ENCODE results near the gene PRPF8.
A peak's percentile ranks its signal among the peaks of the same experiment; 100 is the strongest.

The PRPF8 gene

GRCh38 chr17:1624650-1625049 lies 60.0 kb downstream of the PRPF8 start:
- DNase-seq: no peak

DNA sequence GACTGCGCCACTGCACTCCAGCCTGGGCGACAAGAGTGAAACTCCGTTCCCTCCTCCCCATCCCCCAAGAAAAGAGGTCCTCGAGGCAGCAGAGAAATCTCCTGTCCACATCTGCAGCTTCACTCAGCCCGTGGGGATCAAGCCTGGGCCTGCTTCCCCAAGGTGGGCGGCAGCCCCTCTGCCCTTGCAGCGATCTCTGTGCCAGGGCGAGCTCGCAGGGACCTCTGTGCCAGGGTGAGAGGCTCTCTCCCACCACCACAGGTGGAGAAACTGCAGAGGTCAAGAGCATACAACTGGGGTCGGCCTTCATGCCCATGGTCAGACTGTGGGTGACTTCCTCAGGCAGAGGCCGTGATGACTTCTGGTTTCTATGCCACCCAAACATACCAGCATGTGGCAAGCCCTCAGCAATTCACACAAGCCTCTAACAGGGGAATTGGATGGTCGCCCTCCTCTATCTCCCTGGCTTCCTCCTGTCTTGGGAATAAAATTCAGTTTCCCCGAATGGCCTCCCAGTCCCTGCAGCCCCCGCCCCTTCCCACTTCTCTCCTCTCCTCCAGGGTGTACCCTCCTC lies 61.5 kb downstream of the PRPF8 start:
- no peak for DNase-seq

DNA sequence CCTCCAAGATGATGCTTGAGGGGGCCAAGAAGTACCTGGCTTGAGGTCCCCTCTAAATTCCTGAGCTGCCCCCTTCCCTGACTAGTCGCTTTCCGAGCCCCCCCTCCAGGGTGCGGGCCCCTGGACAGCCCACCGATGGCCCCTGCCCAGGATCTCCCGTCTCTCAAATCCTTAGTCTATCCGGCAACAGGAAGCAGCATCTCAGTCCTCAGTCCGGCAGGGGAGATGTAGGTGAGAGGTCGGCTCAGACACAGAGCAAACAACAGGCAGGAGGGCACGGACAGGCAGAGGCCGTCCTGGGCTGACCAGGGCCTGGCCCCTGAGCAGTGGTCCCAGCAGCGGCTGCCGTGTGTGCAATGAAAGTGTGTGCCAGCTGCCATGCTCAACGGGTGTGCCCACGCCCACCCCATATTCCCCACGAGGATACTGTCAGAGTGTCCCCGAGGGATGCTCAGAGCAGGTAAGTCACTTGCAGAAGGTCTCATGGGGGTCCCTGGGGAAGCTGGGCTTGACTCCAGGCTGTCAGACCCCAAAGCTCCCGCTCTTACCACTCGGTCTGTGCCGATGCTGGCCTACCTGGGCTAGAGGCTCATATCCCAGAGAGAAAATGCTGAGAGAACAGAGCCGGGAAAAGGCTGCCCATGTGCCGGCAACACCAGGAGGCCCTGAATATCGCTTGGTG lies 63.3 kb downstream of the PRPF8 start:
- DNase-seq: no peak

DNA sequence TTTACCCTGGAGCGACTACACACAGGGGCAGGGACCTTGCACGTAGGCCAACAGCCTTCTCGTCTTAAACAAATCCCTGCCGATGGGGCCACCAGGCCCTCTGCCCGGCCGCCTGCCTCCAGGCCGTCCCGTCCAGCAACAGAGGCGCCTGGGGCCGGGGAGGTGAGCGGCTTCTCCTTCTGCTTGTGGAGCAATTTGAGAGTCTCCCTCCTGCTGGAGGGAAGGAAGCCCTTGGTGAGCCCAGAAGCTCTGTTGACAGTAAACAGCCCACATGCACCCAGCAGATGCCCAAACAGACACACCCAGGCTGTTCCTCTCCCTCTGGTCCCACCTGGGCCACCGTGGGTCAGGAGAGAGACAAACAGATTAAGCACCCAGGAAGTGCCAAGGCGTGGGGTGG lies 64.2 kb downstream of the PRPF8 start:
- no peak for DNase-seq

GRCh38 chr17:1617620-1618174 lies 67.0 kb downstream of the PRPF8 start:
- DNase-seq: peak; percentile 73

DNA sequence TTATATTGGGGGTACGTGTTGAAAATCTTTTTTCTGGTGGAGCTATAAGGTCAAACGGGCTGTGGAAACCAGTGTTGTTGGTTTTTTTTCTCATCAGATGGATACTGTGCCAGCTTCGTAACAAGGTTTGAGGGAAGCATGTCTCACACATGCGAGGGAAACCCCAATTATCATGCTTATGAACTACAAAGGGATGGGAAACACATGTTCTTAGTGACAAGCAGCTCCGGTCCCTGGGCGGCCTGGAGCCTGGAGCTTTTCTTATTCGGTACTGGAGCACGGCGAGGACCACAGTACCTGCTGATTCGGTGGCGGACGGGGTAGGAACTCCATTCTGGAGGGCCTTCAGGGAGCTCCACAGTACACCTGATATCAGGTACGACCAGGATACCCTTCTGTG lies 68.6 kb downstream of the PRPF8 start:
- DNase-seq: no peak

GRCh38 chr17:1612400-1612799 lies 72.3 kb downstream of the PRPF8 start:
- DNase-seq: no peak

DNA sequence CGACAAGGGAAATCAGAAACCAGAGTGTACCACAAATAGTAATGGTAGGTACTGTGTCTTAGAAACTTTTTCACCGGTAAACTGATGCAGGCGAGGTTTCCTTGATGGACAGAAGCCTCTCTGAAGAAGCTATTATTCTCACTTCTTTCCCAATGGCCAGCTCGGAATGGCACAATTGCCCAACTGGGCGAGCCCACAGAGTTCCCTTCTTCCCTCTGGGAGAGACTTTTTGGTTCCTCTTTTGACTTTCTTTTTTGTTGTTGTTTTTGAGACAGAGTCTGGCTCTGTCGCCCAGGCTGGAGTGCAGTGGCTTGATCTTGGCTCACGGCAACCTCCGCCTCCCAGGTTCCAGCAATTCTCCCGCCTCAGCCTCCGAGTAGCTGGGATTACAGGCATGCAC lies 73.0 kb downstream of the PRPF8 start:
- DNase-seq: no peak

- no peak for DNase-seq
Observed at GRCh38 chr17:1608676-1609075, 76.0 kb downstream of the PRPF8 start.

- no peak for DNase-seq
Observed at GRCh38 chr17:1607971-1608320, 76.7 kb downstream of the PRPF8 start.

DNA sequence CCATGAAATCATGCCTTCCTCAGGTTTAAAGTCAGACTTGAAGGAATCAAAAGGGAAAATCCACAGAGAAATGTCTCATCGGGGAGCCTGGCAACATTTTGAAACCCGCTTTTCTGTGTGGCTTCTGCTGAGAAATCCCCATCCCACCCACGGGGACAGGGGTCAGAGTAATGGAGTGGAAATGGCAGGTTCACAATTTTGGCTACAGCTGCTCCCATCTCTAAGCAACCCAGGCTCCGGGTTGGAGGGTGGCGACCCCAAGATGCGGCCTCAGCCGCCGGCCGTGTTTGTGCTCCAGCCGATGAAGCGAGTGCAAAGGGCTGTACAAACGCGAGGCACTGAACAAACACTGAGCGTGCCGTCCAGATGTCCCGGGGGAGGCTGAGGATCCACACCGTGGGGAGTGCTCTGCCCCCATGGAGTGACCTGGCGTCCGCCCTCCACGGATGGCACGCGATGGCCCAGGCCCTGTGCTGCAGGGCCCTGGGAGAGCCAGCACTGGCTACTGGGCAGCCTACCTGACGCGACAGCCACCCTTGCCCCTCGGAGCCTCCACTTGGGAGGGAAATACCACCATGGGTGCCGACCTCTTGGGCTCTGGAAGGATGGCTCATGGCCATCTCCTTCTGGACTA lies 78.2 kb downstream of the PRPF8 start:
- no peak for DNase-seq

GRCh38 chr17:1605681-1606351 lies 78.9 kb downstream of the PRPF8 start:
- no peak for DNase-seq

- DNase-seq: no peak
Observed at GRCh38 chr17:1604831-1605528, 79.7 kb downstream of the PRPF8 start.

GRCh38 chr17:1601571-1601970 lies 83.1 kb downstream of the PRPF8 start:
- DNase-seq: no peak

All from fibroblast of skin of right quadriceps (primary cell).